Measurements from ENCODE around the gene KLHL9. TPM values are rescaled to one million over a fixed set of nuclear protein-coding genes. Genes with fewer than 3 reads are reported as not detected.

KLHL9 gene
- total RNA-seq (17.5 and 17.6 TPM in 2 replicates), polyA plus RNA-seq (4.3 and 4.8 TPM in 2 replicates), polyA minus RNA-seq (9.3 and 9.6 TPM in 2 replicates)
- 22.0 TPM for total RNA-seq (2013)

- WGBS (ENCODE audit: insufficient coverage) = under 1% methylated on average over 51 of the region's 55 CpGs
- H2AFZ ChIP-seq (ENCODE audit: insufficient read depth, low read depth, low read length, poor library complexity, severe bottlenecking) = peak within 1 kb of the TSS; percentile 83
These were observed at the start of gene KLHL9 for GRCh38 chr9:21334701-21335632. KLHL9 (minus strand) TSS chr9:21335404; CDS start chr9:21334859, 545 bp downstream.

More at GRCh38 chr9:21334701-21335632, at the start of gene KLHL9:
- Histone ChIP-seq H3K27ac (ENCODE audit: low read length in 2 of 2) (peak within 1 kb of the TSS; percentile 90), H4K20me1 (ENCODE audit: control insufficient read depth, insufficient read depth, low read length, poor library complexity, severe bottlenecking) (peaks cover 31% of the 10 kb centered on the region), H3K4me1 (ENCODE audit: control insufficient read depth in 2 of 2, insufficient read depth in 2 of 2, low read length in 2 of 2) (peaks cover 18 to 27% of the 10 kb centered on the region in 2 donors), H3K36me3 (replicated peaks in 1 of 2; ENCODE audit: control extremely low read depth in 1 of 2, control insufficient read depth in 1 of 2, extremely low read depth in 1 of 2, insufficient read depth in 2 of 2, low read length in 1 of 2) (peaks cover 0 to 5% of the 10 kb centered on the region in 2 experiments), H3K27me3 (replicated peaks in 1 of 4; ENCODE audit: control extremely low read depth in 1 of 4, control insufficient read depth in 3 of 4, insufficient read depth in 4 of 4, low read length in 3 of 4) (peaks cover 0 to 6% (median under 1%) of the 10 kb centered on the region in 4 experiments), H3K79me2 (ENCODE audit: control insufficient read depth, insufficient read depth, low read length) (peaks cover 57% of the 10 kb centered on the region), H3K9me3 (ENCODE audit: control extremely low read depth in 1 of 3, control insufficient read depth in 2 of 3, insufficient read depth in 1 of 3, low read length in 2 of 3) (no peaks in the 10 kb centered on the region), H3K4me2 (replicated peaks; ENCODE audit: low read depth, low read length, poor library complexity, severe bottlenecking) (peak within 1 kb of the TSS; percentile 74), H3K9ac (ENCODE audit: low read length) (peak within 1 kb of the TSS; percentile 81), H3K4me3 (ENCODE audit: control extremely low read depth in 1 of 5, extremely low read depth in 1 of 5, insufficient read depth in 1 of 5, low read depth in 2 of 5, low read length in 4 of 5) (peak within 1 kb of the TSS; percentile 83 to 97 (median 89))
- peaks cover 49% of the 10 kb centered on the region for H3K4me1 Mint-ChIP-seq
- DNase-seq (peak; percentile 93), ATAC-seq (ENCODE audit: low read depth) (peak; percentile 89)
- H3K27ac Mint-ChIP-seq = peak within 1 kb of the TSS; percentile 92
- intact Hi-C loops (cut with micrococcal nuclease) = loop anchor here (1.0 to 10.0 kb wide), 7 partner anchors 9 to 713 kb away; partner anchors contain the start of genes CDKN2A, CDKN2B-AS1 and MLLT3
- POLR2A ChIA-PET = interaction anchor here (1.1 kb wide), 1 partner anchor 713 kb away, joined by 6 read pairs; the partner anchor contains the start of gene MLLT3
- TF ChIP-seq CTCF (IDR thresholded peaks at IDR 0.05) = no peak
- no peak for TF ChIP-seq EZH2 (IDR thresholded peaks at IDR 0.05; ENCODE audit: borderline replicate concordance, insufficient read depth, low read depth, low read length, poor library complexity, severe bottlenecking)
- peaks cover 12% of the 10 kb centered on the region for H3K27me3 Mint-ChIP-seq
- CTCF ChIA-PET = interaction anchor here (0.5 to 4.1 kb wide), 11 partner anchors 9 to 479 kb away, joined by 3 to 25 read pairs (median 4); no protein-coding TSS in a partner anchor
- peak within 1 kb of the TSS; percentile 95 for H3K4me3 Mint-ChIP-seq
- H3K9me3 Mint-ChIP-seq (ENCODE audit: insufficient read depth) = no peaks in the 10 kb centered on the region

All from B cell (primary cell).